Loucy (cell line): ENCODE measurements around the gene PTPRK.

ENCODE experiments used
- EZH2phosphoT487 ChIP-seq: fragments of 200-600 bp; IDR thresholded peaks from 2 replicates; pipeline ENCODE4 v1.6.1; 2018; ENCODE audit warnings: antibody characterized with exemption, mild to moderate bottlenecking, moderate library complexity, borderline replicate concordance
- TF ChIP-seq, protein P1 (sequence below): fragments of 200-600 bp; sonication (generic); conservative IDR thresholded peaks from 2 replicates; pipeline ENCODE4 v1.5.1; 2014; ENCODE audit warnings: mild to moderate bottlenecking, antibody characterized with exemption, low read length

DNA sequence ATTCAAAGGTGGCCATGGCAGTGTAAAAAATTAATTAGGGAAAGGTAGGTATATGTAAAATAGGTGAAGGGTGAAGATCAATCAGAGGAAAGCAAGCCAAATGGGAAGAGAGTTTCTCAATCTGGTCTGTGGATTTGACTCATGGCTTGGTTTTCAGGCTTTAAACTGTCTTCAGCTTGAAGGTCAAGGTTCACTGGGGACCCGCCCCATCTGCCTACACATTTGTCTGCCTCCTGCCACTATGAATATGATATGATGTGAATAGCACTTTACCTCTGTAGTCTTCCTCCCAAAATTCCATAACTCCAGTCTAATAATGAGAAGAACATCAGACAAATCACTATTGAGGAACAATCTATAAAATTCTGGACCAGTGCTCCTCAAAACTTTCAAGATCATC is 587.3 kb downstream of the PTPRK start:
- TF ChIP-seq EZH2phosphoT487, result no peak
- TF ChIP-seq, protein P1, sequence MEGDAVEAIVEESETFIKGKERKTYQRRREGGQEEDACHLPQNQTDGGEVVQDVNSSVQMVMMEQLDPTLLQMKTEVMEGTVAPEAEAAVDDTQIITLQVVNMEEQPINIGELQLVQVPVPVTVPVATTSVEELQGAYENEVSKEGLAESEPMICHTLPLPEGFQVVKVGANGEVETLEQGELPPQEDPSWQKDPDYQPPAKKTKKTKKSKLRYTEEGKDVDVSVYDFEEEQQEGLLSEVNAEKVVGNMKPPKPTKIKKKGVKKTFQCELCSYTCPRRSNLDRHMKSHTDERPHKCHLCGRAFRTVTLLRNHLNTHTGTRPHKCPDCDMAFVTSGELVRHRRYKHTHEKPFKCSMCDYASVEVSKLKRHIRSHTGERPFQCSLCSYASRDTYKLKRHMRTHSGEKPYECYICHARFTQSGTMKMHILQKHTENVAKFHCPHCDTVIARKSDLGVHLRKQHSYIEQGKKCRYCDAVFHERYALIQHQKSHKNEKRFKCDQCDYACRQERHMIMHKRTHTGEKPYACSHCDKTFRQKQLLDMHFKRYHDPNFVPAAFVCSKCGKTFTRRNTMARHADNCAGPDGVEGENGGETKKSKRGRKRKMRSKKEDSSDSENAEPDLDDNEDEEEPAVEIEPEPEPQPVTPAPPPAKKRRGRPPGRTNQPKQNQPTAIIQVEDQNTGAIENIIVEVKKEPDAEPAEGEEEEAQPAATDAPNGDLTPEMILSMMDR, result no peak
